H9 (cell line): ENCODE results near the gene CTCFL. TPM values are rescaled to one million over a fixed set of nuclear protein-coding genes. Genes with fewer than 3 reads are reported as not detected.

ENCODE experiments used
- DNase-seq: peaks from one replicate; pipeline ENCODE4 v3.0.0-alpha.2; 2017
- H2AFZ ChIP-seq: one replicate; pipeline ENCODE4 v1.6.1; 2013; ENCODE audit warnings: mild to moderate bottlenecking, low read length, control low read depth, moderate library complexity
- H2AK5ac ChIP-seq: 2 replicates; pipeline ENCODE4 v1.6.1; 2013; ENCODE audit warnings: low read length, control low read depth, mixed read lengths; ENCODE audit not compliant: insufficient read length
- H2BK120ac ChIP-seq: one replicate; pipeline ENCODE4 v1.6.1; 2013; ENCODE audit warnings: low read depth, mild to moderate bottlenecking, low read length, control low read depth, inconsistent platforms; ENCODE audit not compliant: poor library complexity, severe bottlenecking
- H2BK12ac ChIP-seq: 2 replicates; pipeline ENCODE4 v1.6.1; 2013; ENCODE audit warnings: low read length, control low read depth, mixed read lengths, low read depth; ENCODE audit not compliant: insufficient read length
- H2BK15ac ChIP-seq: 2 replicates; pipeline ENCODE4 v1.6.1; 2013; ENCODE audit warnings: low read depth, low read length, control low read depth
- H2BK20ac ChIP-seq: one replicate; pipeline ENCODE4 v1.6.1; 2013; ENCODE audit warnings: low read depth, mild to moderate bottlenecking, low read length, control low read depth, inconsistent platforms; ENCODE audit not compliant: poor library complexity, severe bottlenecking
- H2BK5ac ChIP-seq: 2 replicates; pipeline ENCODE4 v1.6.1; 2013; ENCODE audit warnings: low read length, control low read depth, mixed read lengths; ENCODE audit not compliant: insufficient read length
- H3K14ac ChIP-seq: 2 replicates; pipeline ENCODE4 v1.6.1; 2013; ENCODE audit warnings: low read length, control low read depth; ENCODE audit not compliant: insufficient read depth
- H3K18ac ChIP-seq: 2 replicates; pipeline ENCODE4 v1.6.1; 2013; ENCODE audit warnings: low read depth, mild to moderate bottlenecking, mixed read lengths, low read length, control low read depth; ENCODE audit not compliant: insufficient read length
- H3K23ac ChIP-seq: 2 replicates; pipeline ENCODE4 v1.6.1; 2013; ENCODE audit warnings: low read length, control low read depth, mixed read lengths, low read depth; ENCODE audit not compliant: insufficient read length
- H3K23me2 ChIP-seq: 2 replicates; pipeline ENCODE4 v1.6.1; 2013; ENCODE audit warnings: low read depth, mild to moderate bottlenecking, mixed read lengths, low read length, control low read depth; ENCODE audit not compliant: insufficient read length, poor library complexity, severe bottlenecking
- H3K27ac ChIP-seq: 2 replicates; pipeline ENCODE4 v1.5.1; 2013; ENCODE audit warnings: low read length, control low read depth, mixed read lengths, low read depth; ENCODE audit not compliant: insufficient read length
- H3K27me3 ChIP-seq: 2 replicates; pipeline ENCODE4 v1.6.1; 2013; ENCODE audit warnings: low read length, control low read depth, inconsistent platforms; ENCODE audit not compliant: insufficient read depth
- H3K4ac ChIP-seq: 2 replicates; pipeline ENCODE4 v1.6.1; 2013; ENCODE audit warnings: low read depth, mild to moderate bottlenecking, control low read depth, inconsistent platforms, low read length, moderate library complexity
- H3K4me1 ChIP-seq: 2 replicates; pipeline ENCODE4 v1.6.1; 2013; ENCODE audit warnings: low read length, control low read depth, inconsistent platforms; ENCODE audit not compliant: insufficient read depth
- H3K4me2 ChIP-seq: 2 replicates; pipeline ENCODE4 v1.6.1; 2013; ENCODE audit warnings: low read length, control low read depth, mixed read lengths; ENCODE audit not compliant: insufficient read length, insufficient read depth
- H3K56ac ChIP-seq: 2 replicates; pipeline ENCODE4 v1.6.1; 2013; ENCODE audit warnings: low read depth, mild to moderate bottlenecking, mixed read lengths, low read length, control low read depth; ENCODE audit not compliant: insufficient read length
- H3K79me1 ChIP-seq: 2 replicates; pipeline ENCODE4 v1.6.1; 2013; ENCODE audit warnings: low read depth, mild to moderate bottlenecking, moderate library complexity, low read length, control low read depth, inconsistent platforms; ENCODE audit not compliant: insufficient read depth, poor library complexity, severe bottlenecking
- H3K79me2 ChIP-seq: 2 replicates; pipeline ENCODE4 v1.6.1; 2013; ENCODE audit warnings: low read length, control low read depth, inconsistent platforms; ENCODE audit not compliant: insufficient read depth
- H3K9ac ChIP-seq: 2 replicates; pipeline ENCODE4 v1.6.1; 2013; ENCODE audit warnings: low read length, control low read depth, mixed read lengths; ENCODE audit not compliant: insufficient read length; ENCODE audit errors: extremely low read depth
- H3K9me3 ChIP-seq: one replicate; pipeline ENCODE4 v1.6.1; 2013; ENCODE audit warnings: low read depth, low read length, inconsistent platforms; ENCODE audit not compliant: control insufficient read depth
- H3T11ph ChIP-seq: one replicate; pipeline ENCODE4 v1.6.1; 2013; ENCODE audit warnings: mild to moderate bottlenecking, low read length, control low read depth, inconsistent platforms
- H4K20me1 ChIP-seq: one replicate; pipeline ENCODE4 v1.6.1; 2013; ENCODE audit not compliant: control insufficient read depth, insufficient read length, insufficient read depth
- H4K5ac ChIP-seq: 2 replicates; pipeline ENCODE4 v1.6.1; 2013; ENCODE audit warnings: low read depth, mild to moderate bottlenecking, mixed read lengths, low read length, control low read depth; ENCODE audit not compliant: insufficient read length
- H4K8ac ChIP-seq: replicated peaks from 2 replicates; pipeline ENCODE4 v1.6.1; 2013; ENCODE audit warnings: low read length, control low read depth, mixed read lengths, low read depth; ENCODE audit not compliant: insufficient read length
- H4K91ac ChIP-seq: 2 replicates; pipeline ENCODE4 v1.6.1; 2013; ENCODE audit warnings: low read depth, mild to moderate bottlenecking, moderate library complexity, mixed read lengths, low read length, control low read depth; ENCODE audit not compliant: insufficient read length
- H3K27ac Mint-ChIP-seq, 3 experiments: 2 replicates in 2 of 3; 3 replicates in 1 of 3; pipeline ENCODE4 v1.8.0; 2020 to 2021; ENCODE audit warnings: mixed read lengths in 3 of 3, mild to moderate bottlenecking in 1 of 3, moderate library complexity in 1 of 3
- H3K27me3 Mint-ChIP-seq: 2 replicates; pipeline ENCODE4 v1.8.0; 2021; ENCODE audit warnings: low read depth, mild to moderate bottlenecking, moderate library complexity, mixed read lengths
- H3K36me3 Mint-ChIP-seq, 3 experiments: 2 replicates in 2 of 3; 3 replicates in 1 of 3; pipeline ENCODE4 v1.8.0; 2020 to 2021; ENCODE audit warnings: low read depth in 3 of 3, mixed read lengths in 3 of 3; ENCODE audit not compliant: insufficient read depth in 1 of 3
- H3K4me1 Mint-ChIP-seq, 2 experiments: 2 replicates each; pipeline ENCODE4 v1.8.0; 2020; ENCODE audit warnings: mixed read lengths in 2 of 2
- H3K4me3 Mint-ChIP-seq, 2 experiments: 2 replicates in 1 of 2; 3 replicates in 1 of 2; pipeline ENCODE4 v1.8.0; 2020 to 2021; ENCODE audit warnings: mild to moderate bottlenecking in 2 of 2, mixed read lengths in 2 of 2, moderate library complexity in 1 of 2
- H3K9me3 Mint-ChIP-seq, 2 experiments: 2 replicates in 1 of 2; 3 replicates in 1 of 2; pipeline ENCODE4 v1.8.0; 2020; ENCODE audit warnings: mild to moderate bottlenecking in 2 of 2, mixed read lengths in 2 of 2, moderate library complexity in 1 of 2
- WGBS: extraction: QIAGEN DNeasy Blood & Tissue Kit; methylation state at CpG from one replicate; pipeline ENCODE4 v1.1.7; 2013; ENCODE audit warnings: missing lambda C conversion rate, low lambda C conversion rate, mixed read lengths; ENCODE audit not compliant: insufficient read length; ENCODE audit errors: extremely low coverage; 5-methylcytosine and 5-hydroxymethylcytosine counted together
- total RNA-seq: library from RNA; stranded (reverse); gene quantifications from 2 replicates; pipeline ENCODE4 v1.2.1, GENCODE V29; 2021
- TF ChIP-seq, protein P1 (sequence below): fragments of 200-600 bp; sonication (generic); conservative IDR thresholded peaks from 3 replicates; pipeline ENCODE4 v1.8.0; 2021; ENCODE audit warnings: antibody characterized with exemption, mild to moderate bottlenecking

The CTCFL gene
- total RNA-seq, 1 experiment from 2014 or later = 0.90 TPM

DNA sequence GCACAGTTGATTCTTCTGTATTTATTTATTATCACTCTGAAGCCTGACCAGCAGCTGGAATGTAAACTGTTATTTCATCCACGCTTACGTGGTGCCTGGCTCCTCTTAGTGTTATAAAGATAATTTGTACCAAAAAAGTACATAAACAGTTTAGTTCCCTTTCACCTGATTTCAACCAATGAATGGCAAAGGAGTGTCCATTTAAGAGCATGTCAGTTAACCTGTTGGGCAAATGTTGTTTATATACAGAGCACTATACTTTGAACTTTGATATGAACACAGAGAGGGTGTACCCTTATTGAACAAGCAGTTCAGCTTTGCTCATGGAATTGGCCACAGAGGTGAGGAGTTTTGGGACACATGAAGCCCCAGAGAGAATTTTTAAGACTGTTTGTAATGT is 7.2 kb upstream of the CTCFL start:
- Histone ChIP-seq H3T11ph (no peak overlapping the region), H3K23ac (no peak overlapping the region), H3K23me2 (no peaks in the 10 kb centered on the region), H3K4me2 (no peak overlapping the region), H2BK15ac (no peak overlapping the region), H2BK12ac (no peak overlapping the region), H2BK20ac (no peak overlapping the region), H3K18ac (no peak overlapping the region), H3K79me2 (no peaks in the 10 kb centered on the region), H4K5ac (no peak overlapping the region), H2AK5ac (no peak overlapping the region), H3K4ac (no peak overlapping the region), H2BK5ac (no peak overlapping the region), H4K8ac (no peak overlapping the region), H3K56ac (no peak overlapping the region), H3K9ac (no peak overlapping the region), H4K91ac (no peak overlapping the region), H4K20me1 (no peaks in the 10 kb centered on the region), H3K9me3 (peaks cover 10% of the 10 kb centered on the region), H2BK120ac (no peak overlapping the region), H3K14ac (no peak overlapping the region), H3K27ac (no peak overlapping the region), H3K27me3 (no peaks in the 10 kb centered on the region), H3K4me1 (no peaks in the 10 kb centered on the region), H3K79me1 (no peaks in the 10 kb centered on the region), H2AFZ (no peak overlapping the region)
- Mint-ChIP-seq H3K36me3 (peaks cover 10 to 23% (median 11%) of the 10 kb centered on the region in 3 experiments), H3K4me3 (no peak overlapping the region), H3K4me1 (peaks cover 2% of the 10 kb centered on the region in 2 experiments; a peak in 3 of 4 replicates), H3K27me3 (peaks cover 39% of the 10 kb centered on the region), H3K27ac (no peak overlapping the region), H3K9me3 (peaks cover 33 to 39% of the 10 kb centered on the region in 2 experiments)
- TF ChIP-seq, protein P1, sequence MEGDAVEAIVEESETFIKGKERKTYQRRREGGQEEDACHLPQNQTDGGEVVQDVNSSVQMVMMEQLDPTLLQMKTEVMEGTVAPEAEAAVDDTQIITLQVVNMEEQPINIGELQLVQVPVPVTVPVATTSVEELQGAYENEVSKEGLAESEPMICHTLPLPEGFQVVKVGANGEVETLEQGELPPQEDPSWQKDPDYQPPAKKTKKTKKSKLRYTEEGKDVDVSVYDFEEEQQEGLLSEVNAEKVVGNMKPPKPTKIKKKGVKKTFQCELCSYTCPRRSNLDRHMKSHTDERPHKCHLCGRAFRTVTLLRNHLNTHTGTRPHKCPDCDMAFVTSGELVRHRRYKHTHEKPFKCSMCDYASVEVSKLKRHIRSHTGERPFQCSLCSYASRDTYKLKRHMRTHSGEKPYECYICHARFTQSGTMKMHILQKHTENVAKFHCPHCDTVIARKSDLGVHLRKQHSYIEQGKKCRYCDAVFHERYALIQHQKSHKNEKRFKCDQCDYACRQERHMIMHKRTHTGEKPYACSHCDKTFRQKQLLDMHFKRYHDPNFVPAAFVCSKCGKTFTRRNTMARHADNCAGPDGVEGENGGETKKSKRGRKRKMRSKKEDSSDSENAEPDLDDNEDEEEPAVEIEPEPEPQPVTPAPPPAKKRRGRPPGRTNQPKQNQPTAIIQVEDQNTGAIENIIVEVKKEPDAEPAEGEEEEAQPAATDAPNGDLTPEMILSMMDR = no peak
- no peak for DNase-seq
- WGBS = no CpG with 5 or more reads among the region's 2 CpGs
